HepG2 (cell line): ENCODE results near the gene AP4S1. TPM values are rescaled to one million over a fixed set of nuclear protein-coding genes. Genes with fewer than 3 reads are reported as not detected.

Experiments used
- BCL6 ChIP-seq: IDR thresholded peaks from 2 replicates; pipeline ENCODE4 v1.6.1; 2016; ENCODE audit warnings: missing genetic modification reagents, missing compliant biosample characterization
- CBX1 ChIP-seq: IDR thresholded peaks from one replicate; pipeline ENCODE4 v1.6.1; 2016; ENCODE audit warnings: antibody characterized with exemption, low read depth
- DNMT3B ChIP-seq: conservative IDR thresholded peaks from 2 replicates; pipeline ENCODE4 v1.6.1; 2016; ENCODE audit warnings: missing biosample characterization, control low read depth
- EED ChIP-seq: sonication (generic); formaldehyde crosslinking; IDR thresholded peaks from 2 replicates; pipeline ENCODE4 v1.5.0; 2020; ENCODE audit warnings: mild to moderate bottlenecking, missing genetic modification reagents
- ETV6 ChIP-seq: sonication (generic); formaldehyde crosslinking; conservative IDR thresholded peaks from 2 replicates; pipeline ENCODE4 v1.4.0; 2020; ENCODE audit warnings: missing genetic modification reagents
- MLX ChIP-seq: IDR thresholded peaks from 2 replicates; pipeline ENCODE4 v1.6.1; 2016
- PHF5A ChIP-seq: IDR thresholded peaks from one replicate; pipeline ENCODE4 v1.6.1; 2018; ENCODE audit warnings: low read depth, missing genetic modification reagents; ENCODE audit not compliant: unreplicated experiment
- POLR2G ChIP-seq: fragments of 200-400 bp; formaldehyde crosslinking; IDR thresholded peaks from 2 replicates; pipeline ENCODE4 v1.6.1; 2018; ENCODE audit warnings: mild to moderate bottlenecking, low read depth, low read length, moderate library complexity
- SMAD3 ChIP-seq: sonication (generic); formaldehyde crosslinking; IDR thresholded peaks from 2 replicates; pipeline ENCODE4 v1.4.0; 2020; ENCODE audit warnings: missing genetic modification reagents
- SMYD3 ChIP-seq: sonication (generic); formaldehyde crosslinking; IDR thresholded peaks from 2 replicates; pipeline ENCODE4 v1.8.1; 2023; ENCODE audit warnings: mild to moderate bottlenecking, missing genetic modification reagents
- TARDBP ChIP-seq: sonication (generic); formaldehyde crosslinking; IDR thresholded peaks from 2 replicates; pipeline ENCODE4 v1.8.0; 2022; ENCODE audit warnings: mild to moderate bottlenecking, missing genetic modification reagents
- TRIM24 ChIP-seq: sonication (generic); formaldehyde crosslinking; IDR thresholded peaks from 2 replicates; pipeline ENCODE4 v1.8.0; 2022; ENCODE audit warnings: mild to moderate bottlenecking, missing genetic modification reagents
- ZFAT ChIP-seq: sonication (generic); formaldehyde crosslinking; conservative IDR thresholded peaks from 2 replicates; pipeline ENCODE4 v1.8.1; 2023; ENCODE audit warnings: missing genetic modification reagents, inconsistent platforms
- ZNF24 ChIP-seq: fragments of 450-650 bp; IDR thresholded peaks from 2 replicates; pipeline ENCODE4 v1.6.1; 2017; ENCODE audit warnings: antibody characterized with exemption, mild to moderate bottlenecking
- ZNF562 ChIP-seq: sonication (generic); formaldehyde crosslinking; IDR thresholded peaks from 2 replicates; pipeline ENCODE4 v1.8.0; 2022; ENCODE audit warnings: missing genetic modification reagents, borderline replicate concordance
- ZNF564 ChIP-seq: sonication (generic); formaldehyde crosslinking; IDR thresholded peaks from 2 replicates; pipeline ENCODE4 v1.8.1; 2023; ENCODE audit warnings: mild to moderate bottlenecking, missing genetic modification reagents
- ZNF605 ChIP-seq: sonication (generic); formaldehyde crosslinking; IDR thresholded peaks from 2 replicates; pipeline ENCODE4 v1.8.0; 2022; ENCODE audit warnings: mild to moderate bottlenecking, missing genetic modification reagents
- ZNF782 ChIP-seq: sonication (generic); formaldehyde crosslinking; IDR thresholded peaks from 2 replicates; pipeline ENCODE4 v1.4.0; 2020; ENCODE audit warnings: missing genetic modification reagents, mild to moderate bottlenecking, borderline replicate concordance
- ZNF788 ChIP-seq: sonication (generic); formaldehyde crosslinking; IDR thresholded peaks from 2 replicates; pipeline ENCODE4 v1.5.0; 2020; ENCODE audit warnings: mild to moderate bottlenecking, missing genetic modification reagents, borderline replicate concordance
- polyA plus RNA-seq, 8 experiments: library from polyadenylated mRNA; depleted of rRNA in 3 of 8; stranded (reverse) in 7 of 8; unstranded in 1 of 8; fragments of >200 nt; fragmentation: Illumina TruSeq in 4 of 8; extraction: Trizol in 4 of 8; gene quantifications; 2 replicates each; pipeline versions ENCODE4 v1.2.1 to v1.2.3, GENCODE V29; 2011 to 2016; ENCODE audit warnings: low read depth in 4 of 8, missing spikeins in 1 of 8, mixed read lengths in 1 of 8; ENCODE audit not compliant: insufficient read depth in 1 of 8
- total RNA-seq, 5 experiments: library from RNA; depleted of rRNA; stranded (reverse); fragments of >200 nt; fragmentation: Illumina TruSeq; extraction: Trizol; gene quantifications; 2 replicates each; pipeline ENCODE4 v1.2.3, GENCODE V29; 2016; ENCODE audit warnings: low read depth in 1 of 5
- TF ChIP-seq, protein P1 (sequence below): sonication (generic); formaldehyde crosslinking; IDR thresholded peaks from 2 replicates; pipeline ENCODE4 v1.5.1; 2020; ENCODE audit warnings: mild to moderate bottlenecking, missing genetic modification reagents, borderline replicate concordance
- TF ChIP-seq, protein P2 (sequence below): sonication (generic); formaldehyde crosslinking; IDR thresholded peaks from 2 replicates; pipeline ENCODE4 v1.5.0; 2020; ENCODE audit warnings: mild to moderate bottlenecking, missing genetic modification reagents
- TF ChIP-seq, protein P3 (sequence below): sonication (generic); formaldehyde crosslinking; IDR thresholded peaks from 2 replicates; pipeline ENCODE4 v1.4.0; 2020; ENCODE audit warnings: missing genetic modification reagents, borderline replicate concordance

Gene AP4S1
- total and polyA plus RNA-seq, 2 of the 13 experiments (the other 11 are each of a cell fraction or from before 2014, with no cell fraction given) = 3.9 to 21.1 TPM

- TF ChIP-seq, protein P1, sequence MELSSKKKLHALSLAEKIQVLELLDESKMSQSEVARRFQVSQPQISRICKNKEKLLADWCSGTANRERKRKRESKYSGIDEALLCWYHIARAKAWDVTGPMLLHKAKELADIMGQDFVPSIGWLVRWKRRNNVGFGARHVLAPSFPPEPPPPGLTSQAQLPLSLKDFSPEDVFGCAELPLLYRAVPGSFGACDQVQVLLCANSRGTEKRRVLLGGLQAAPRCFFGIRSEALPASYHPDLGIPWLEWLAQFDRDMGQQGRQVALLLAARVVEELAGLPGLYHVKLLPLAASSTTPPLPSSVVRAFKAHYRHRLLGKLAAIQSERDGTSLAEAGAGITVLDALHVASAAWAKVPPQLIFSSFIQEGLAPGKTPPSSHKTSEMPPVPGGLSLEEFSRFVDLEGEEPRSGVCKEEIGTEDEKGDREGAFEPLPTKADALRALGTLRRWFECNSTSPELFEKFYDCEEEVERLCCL (CRISPR knock-in tag) = peak; percentile 86; the same call in 1 of the 2 replicates
- no peak; the same call in none of the 2 replicates for TF ChIP-seq TARDBP (CRISPR knock-in tag)
- TF ChIP-seq ZNF24 = peak; percentile 50; the same call in 1 of the 2 replicates
- no peak for TF ChIP-seq TRIM24 (CRISPR knock-in tag)
- TF ChIP-seq ZFAT (CRISPR knock-in tag) = no peak
- TF ChIP-seq ZNF562 = no peak
- TF ChIP-seq BCL6 (CRISPR knock-in tag) = peak; percentile 63; the same call in 1 of the 2 replicates
- peak; percentile 93 for TF ChIP-seq EED (CRISPR knock-in tag)
- no peak for TF ChIP-seq PHF5A (CRISPR knock-in tag)
- 0 out of 2 replicates have a peak, but pooled peaks have one; percentile 87 for TF ChIP-seq SMYD3
- TF ChIP-seq SMAD3 (CRISPR knock-in tag) = peak; percentile 81
- TF ChIP-seq MLX = peak; percentile 72
- TF ChIP-seq ZNF788 (CRISPR knock-in tag) = peak; percentile 97
- no peak for TF ChIP-seq ZNF782 (CRISPR knock-in tag)
- peak; percentile 23; the same call in 1 of the 2 replicates for TF ChIP-seq ZNF564
- peak; percentile 93 for TF ChIP-seq POLR2G
- peak; percentile 66 for TF ChIP-seq CBX1
- peak; percentile 98 for TF ChIP-seq ZNF605
- no peak; the same call in none of the 2 replicates for TF ChIP-seq ETV6 (CRISPR knock-in tag)
- TF ChIP-seq, protein P2, sequence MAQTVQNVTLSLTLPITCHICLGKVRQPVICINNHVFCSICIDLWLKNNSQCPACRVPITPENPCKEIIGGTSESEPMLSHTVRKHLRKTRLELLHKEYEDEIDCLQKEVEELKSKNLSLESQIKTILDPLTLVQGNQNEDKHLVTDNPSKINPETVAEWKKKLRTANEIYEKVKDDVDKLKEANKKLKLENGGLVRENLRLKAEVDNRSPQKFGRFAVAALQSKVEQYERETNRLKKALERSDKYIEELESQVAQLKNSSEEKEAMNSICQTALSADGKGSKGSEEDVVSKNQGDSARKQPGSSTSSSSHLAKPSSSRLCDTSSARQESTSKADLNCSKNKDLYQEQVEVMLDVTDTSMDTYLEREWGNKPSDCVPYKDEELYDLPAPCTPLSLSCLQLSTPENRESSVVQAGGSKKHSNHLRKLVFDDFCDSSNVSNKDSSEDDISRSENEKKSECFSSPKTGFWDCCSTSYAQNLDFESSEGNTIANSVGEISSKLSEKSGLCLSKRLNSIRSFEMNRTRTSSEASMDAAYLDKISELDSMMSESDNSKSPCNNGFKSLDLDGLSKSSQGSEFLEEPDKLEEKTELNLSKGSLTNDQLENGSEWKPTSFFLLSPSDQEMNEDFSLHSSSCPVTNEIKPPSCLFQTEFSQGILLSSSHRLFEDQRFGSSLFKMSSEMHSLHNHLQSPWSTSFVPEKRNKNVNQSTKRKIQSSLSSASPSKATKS (CRISPR knock-in tag) = no peak; the same call in 1 of the 2 replicates
- TF ChIP-seq DNMT3B (CRISPR knock-in tag) = peak; percentile 71; the same call in 1 of the 2 replicates
- TF ChIP-seq, protein P3, sequence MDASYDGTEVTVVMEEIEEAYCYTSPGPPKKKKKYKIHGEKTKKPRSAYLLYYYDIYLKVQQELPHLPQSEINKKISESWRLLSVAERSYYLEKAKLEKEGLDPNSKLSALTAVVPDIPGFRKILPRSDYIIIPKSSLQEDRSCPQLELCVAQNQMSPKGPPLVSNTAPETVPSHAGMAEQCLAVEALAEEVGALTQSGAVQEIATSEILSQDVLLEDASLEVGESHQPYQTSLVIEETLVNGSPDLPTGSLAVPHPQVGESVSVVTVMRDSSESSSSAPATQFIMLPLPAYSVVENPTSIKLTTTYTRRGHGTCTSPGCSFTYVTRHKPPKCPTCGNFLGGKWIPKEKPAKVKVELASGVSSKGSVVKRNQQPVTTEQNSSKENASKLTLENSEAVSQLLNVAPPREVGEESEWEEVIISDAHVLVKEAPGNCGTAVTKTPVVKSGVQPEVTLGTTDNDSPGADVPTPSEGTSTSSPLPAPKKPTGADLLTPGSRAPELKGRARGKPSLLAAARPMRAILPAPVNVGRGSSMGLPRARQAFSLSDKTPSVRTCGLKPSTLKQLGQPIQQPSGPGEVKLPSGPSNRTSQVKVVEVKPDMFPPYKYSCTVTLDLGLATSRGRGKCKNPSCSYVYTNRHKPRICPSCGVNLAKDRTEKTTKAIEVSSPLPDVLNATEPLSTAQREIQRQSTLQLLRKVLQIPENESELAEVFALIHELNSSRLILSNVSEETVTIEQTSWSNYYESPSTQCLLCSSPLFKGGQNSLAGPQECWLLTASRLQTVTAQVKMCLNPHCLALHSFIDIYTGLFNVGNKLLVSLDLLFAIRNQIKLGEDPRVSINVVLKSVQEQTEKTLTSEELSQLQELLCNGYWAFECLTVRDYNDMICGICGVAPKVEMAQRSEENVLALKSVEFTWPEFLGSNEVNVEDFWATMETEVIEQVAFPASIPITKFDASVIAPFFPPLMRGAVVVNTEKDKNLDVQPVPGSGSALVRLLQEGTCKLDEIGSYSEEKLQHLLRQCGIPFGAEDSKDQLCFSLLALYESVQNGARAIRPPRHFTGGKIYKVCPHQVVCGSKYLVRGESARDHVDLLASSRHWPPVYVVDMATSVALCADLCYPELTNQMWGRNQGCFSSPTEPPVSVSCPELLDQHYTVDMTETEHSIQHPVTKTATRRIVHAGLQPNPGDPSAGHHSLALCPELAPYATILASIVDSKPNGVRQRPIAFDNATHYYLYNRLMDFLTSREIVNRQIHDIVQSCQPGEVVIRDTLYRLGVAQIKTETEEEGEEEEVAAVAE = no peak; the same call in 1 of the 2 replicates
These were observed 1.2 kb downstream of the AP4S1 start (continued) for GRCh38 chr14:31026450-31027235.
